Osteocyte (in vitro differentiated cells): ENCODE data around the gene PSMB5. TPM values are rescaled to one million over a fixed set of nuclear protein-coding genes. Genes with fewer than 3 reads are reported as not detected.

Experiments
- DNase-seq: peaks from one replicate; pipeline ENCODE4 v3.0.0; 2021; ENCODE audit warnings: mixed read lengths; ENCODE audit not compliant: unreplicated experiment; ENCODE audit errors: extremely low spot score
- H3K27ac Mint-ChIP-seq: one replicate; pipeline ENCODE4 v1.8.0; 2021; ENCODE audit warnings: mild to moderate bottlenecking, mixed read lengths; ENCODE audit not compliant: unreplicated experiment
- H3K27me3 Mint-ChIP-seq: one replicate; pipeline ENCODE4 v1.8.0; 2021; ENCODE audit warnings: mixed read lengths; ENCODE audit not compliant: unreplicated experiment
- H3K36me3 Mint-ChIP-seq: one replicate; pipeline ENCODE4 v1.8.0; 2021; ENCODE audit warnings: mixed read lengths; ENCODE audit not compliant: unreplicated experiment
- H3K4me1 Mint-ChIP-seq: one replicate; pipeline ENCODE4 v1.8.0; 2021; ENCODE audit warnings: mixed read lengths; ENCODE audit not compliant: unreplicated experiment
- H3K4me3 Mint-ChIP-seq: one replicate; pipeline ENCODE4 v1.8.0; 2021; ENCODE audit warnings: mild to moderate bottlenecking, moderate library complexity, mixed read lengths; ENCODE audit not compliant: unreplicated experiment
- H3K9me3 Mint-ChIP-seq: one replicate; pipeline ENCODE4 v1.8.0; 2021; ENCODE audit warnings: mixed read lengths; ENCODE audit not compliant: unreplicated experiment
- total RNA-seq: library from RNA; stranded (reverse); gene quantifications from 2 replicates; pipeline ENCODE4 v1.2.1, GENCODE V29; 2021
- TF ChIP-seq, protein P1 (sequence below): fragments of 200-600 bp; sonication (generic); IDR thresholded peaks from 2 replicates; pipeline ENCODE4 v1.5.0; 2021; ENCODE audit warnings: antibody characterized with exemption, mild to moderate bottlenecking, moderate library complexity

PSMB5 gene
- total RNA-seq, 1 donor from 2014 or later, result 147 TPM

GRCh38 chr14:23055621-23056144 lies 21.0 kb upstream of the PSMB5 start:
- TF ChIP-seq, protein P1, sequence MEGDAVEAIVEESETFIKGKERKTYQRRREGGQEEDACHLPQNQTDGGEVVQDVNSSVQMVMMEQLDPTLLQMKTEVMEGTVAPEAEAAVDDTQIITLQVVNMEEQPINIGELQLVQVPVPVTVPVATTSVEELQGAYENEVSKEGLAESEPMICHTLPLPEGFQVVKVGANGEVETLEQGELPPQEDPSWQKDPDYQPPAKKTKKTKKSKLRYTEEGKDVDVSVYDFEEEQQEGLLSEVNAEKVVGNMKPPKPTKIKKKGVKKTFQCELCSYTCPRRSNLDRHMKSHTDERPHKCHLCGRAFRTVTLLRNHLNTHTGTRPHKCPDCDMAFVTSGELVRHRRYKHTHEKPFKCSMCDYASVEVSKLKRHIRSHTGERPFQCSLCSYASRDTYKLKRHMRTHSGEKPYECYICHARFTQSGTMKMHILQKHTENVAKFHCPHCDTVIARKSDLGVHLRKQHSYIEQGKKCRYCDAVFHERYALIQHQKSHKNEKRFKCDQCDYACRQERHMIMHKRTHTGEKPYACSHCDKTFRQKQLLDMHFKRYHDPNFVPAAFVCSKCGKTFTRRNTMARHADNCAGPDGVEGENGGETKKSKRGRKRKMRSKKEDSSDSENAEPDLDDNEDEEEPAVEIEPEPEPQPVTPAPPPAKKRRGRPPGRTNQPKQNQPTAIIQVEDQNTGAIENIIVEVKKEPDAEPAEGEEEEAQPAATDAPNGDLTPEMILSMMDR, result no peak
- no peaks in the 10 kb centered on the region for H3K9me3 Mint-ChIP-seq
- DNase-seq, result no peak

DNA sequence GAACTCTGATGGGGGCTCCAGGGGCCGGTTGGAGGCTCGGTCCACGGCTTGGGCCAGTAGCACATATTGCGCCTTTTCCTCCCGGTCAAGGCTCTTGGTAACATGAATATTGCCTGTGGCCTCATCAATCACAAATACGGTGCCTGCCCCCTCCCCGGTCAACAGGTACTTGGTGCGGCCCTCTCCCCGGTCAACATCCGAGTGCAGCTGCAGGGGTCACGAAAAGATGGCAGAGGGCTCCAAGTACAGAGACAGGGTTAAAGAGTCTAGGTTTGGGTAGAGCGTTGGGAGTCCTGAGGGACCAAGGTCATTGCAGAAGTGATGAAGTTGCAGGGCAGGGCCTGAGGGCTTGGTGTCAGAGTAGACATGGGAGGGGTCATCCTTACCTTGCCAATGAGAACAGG lies 20.4 kb upstream of the PSMB5 start:
- no peak for DNase-seq
- H3K27me3 Mint-ChIP-seq, result no peaks in the 10 kb centered on the region
- H3K36me3 Mint-ChIP-seq, result peaks cover 9% of the 10 kb centered on the region
- no peak overlapping the region for H3K4me3 Mint-ChIP-seq
- no peaks in the 10 kb centered on the region for H3K9me3 Mint-ChIP-seq
- H3K27ac Mint-ChIP-seq, result no peak overlapping the region
- TF ChIP-seq, protein P1, result no peak
- H3K4me1 Mint-ChIP-seq, result peaks cover 23% of the 10 kb centered on the region

More at GRCh38 chr14:23055621-23056144, 21.0 kb upstream of the PSMB5 start:
- Mint-ChIP-seq H3K27ac (peak overlapping the region; percentile 71), H3K27me3 (no peaks in the 10 kb centered on the region), H3K4me1 (peaks cover 23% of the 10 kb centered on the region), H3K4me3 (peak overlapping the region; percentile 74), H3K36me3 (peaks cover 9% of the 10 kb centered on the region)

GRCh38 chr14:23054000-23054811 lies 19.5 kb upstream of the PSMB5 start:
- Mint-ChIP-seq H3K27ac (no peak overlapping the region), H3K9me3 (no peaks in the 10 kb centered on the region), H3K36me3 (peaks cover 3% of the 10 kb centered on the region), H3K4me3 (no peak overlapping the region), H3K27me3 (no peaks in the 10 kb centered on the region), H3K4me1 (peaks cover 22% of the 10 kb centered on the region)
- TF ChIP-seq, protein P1, result peak; percentile 33
- DNase-seq, result no peak

DNA sequence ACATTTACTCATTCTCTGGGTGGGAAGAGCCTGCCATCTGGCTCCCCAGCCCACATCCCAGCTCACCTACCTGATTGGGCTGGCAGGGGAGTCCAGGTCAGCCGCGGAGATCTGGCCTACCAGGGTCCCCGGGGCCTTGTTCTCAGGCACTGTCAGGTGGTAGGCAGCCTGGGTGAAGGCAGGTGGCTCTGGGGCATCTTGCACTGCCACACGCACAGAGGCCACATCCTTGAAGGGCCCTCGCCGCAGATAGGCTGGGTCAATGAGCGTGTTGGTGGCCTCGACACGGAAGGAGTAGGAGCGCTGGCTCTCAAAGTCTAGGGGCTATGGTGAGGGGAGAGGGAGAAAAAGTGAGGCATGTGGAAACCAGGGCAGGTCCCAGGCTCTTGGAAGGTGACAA lies 18.7 kb upstream of the PSMB5 start:
- no peak overlapping the region for H3K4me3 Mint-ChIP-seq
- no peaks in the 10 kb centered on the region for H3K27me3 Mint-ChIP-seq
- no peak overlapping the region for H3K27ac Mint-ChIP-seq
- H3K9me3 Mint-ChIP-seq, result no peaks in the 10 kb centered on the region
- DNase-seq, result no peak
- peaks cover 20% of the 10 kb centered on the region for H3K4me1 Mint-ChIP-seq
- H3K36me3 Mint-ChIP-seq, result peaks cover 2% of the 10 kb centered on the region
- TF ChIP-seq, protein P1, result no peak

GRCh38 chr14:23052671-23053070 lies 18.0 kb upstream of the PSMB5 start:
- no peak for DNase-seq
- Mint-ChIP-seq H3K27me3 (no peaks in the 10 kb centered on the region), H3K9me3 (no peaks in the 10 kb centered on the region), H3K4me1 (peaks cover 16% of the 10 kb centered on the region), H3K36me3 (peaks cover 2% of the 10 kb centered on the region), H3K4me3 (no peak overlapping the region), H3K27ac (no peak overlapping the region)
- TF ChIP-seq, protein P1, result no peak
